Measurements from ENCODE around the gene C21orf58. TPM values are rescaled to one million over a fixed set of nuclear protein-coding genes. Genes with fewer than 3 reads are reported as not detected.

Gene C21orf58
- total RNA-seq, 2 experiments from 2014 or later = 59.0 to 65.4 TPM

- no peaks in the 10 kb centered on the region for H3K9me3 Mint-ChIP-seq (ENCODE audit: insufficient read depth)
- no peak overlapping the region for H3K4me3 Mint-ChIP-seq
- peaks cover 61% of the 10 kb centered on the region for H3K36me3 Mint-ChIP-seq (ENCODE audit: low read depth)
- peaks cover 7% of the 10 kb centered on the region for H3K4me1 Mint-ChIP-seq (ENCODE audit: low read depth)
- no peak overlapping the region for H3K27ac Mint-ChIP-seq
- POLR2A ChIA-PET = no interaction called here
- no peak for ATAC-seq
- CTCF ChIA-PET = no interaction called here
- no peaks in the 10 kb centered on the region for H3K27me3 Mint-ChIP-seq (ENCODE audit: low read depth)
- no peak for DNase-seq
Observed at GRCh38 chr21:46350981-46351380, 27.3 kb upstream of the C21orf58 start.

DNA sequence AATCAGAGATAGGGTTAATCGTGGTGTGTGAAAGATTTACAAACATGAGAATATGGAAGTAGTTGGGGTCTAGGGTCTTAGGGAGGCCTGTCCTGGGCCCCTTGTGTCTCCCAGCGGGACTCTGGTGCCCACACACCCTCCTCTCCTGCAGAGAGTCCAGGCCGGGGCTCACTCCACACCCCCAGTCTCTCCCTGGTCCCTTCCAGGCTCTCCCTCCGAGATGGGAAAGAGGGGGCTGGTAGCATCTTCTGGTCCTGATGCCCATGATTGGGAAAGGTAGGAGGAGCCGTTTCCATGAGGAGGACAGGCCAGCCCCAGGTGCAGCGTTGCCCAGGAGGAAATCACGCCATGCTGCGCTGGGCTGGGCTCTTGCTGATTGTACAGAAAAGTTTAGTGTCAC lies 26.9 kb upstream of the C21orf58 start:
- ATAC-seq (no peak), DNase-seq (no peak)
- Mint-ChIP-seq H3K27me3 (ENCODE audit: low read depth) (no peaks in the 10 kb centered on the region), H3K9me3 (ENCODE audit: insufficient read depth) (no peaks in the 10 kb centered on the region), H3K36me3 (ENCODE audit: low read depth) (peaks cover 64% of the 10 kb centered on the region), H3K4me3 (no peak overlapping the region), H3K4me1 (ENCODE audit: low read depth) (peaks cover 6% of the 10 kb centered on the region), H3K27ac (no peak overlapping the region)
- ChIA-PET POLR2A (no interaction called here), CTCF (no interaction called here)

GRCh38 chr21:46349134-46349760 lies 25.6 kb upstream of the C21orf58 start:
- Mint-ChIP-seq H3K4me3 (no peak overlapping the region), H3K4me1 (ENCODE audit: low read depth) (no peaks in the 10 kb centered on the region), H3K27me3 (ENCODE audit: low read depth) (no peaks in the 10 kb centered on the region), H3K36me3 (ENCODE audit: low read depth) (peaks cover 60% of the 10 kb centered on the region), H3K27ac (no peak overlapping the region), H3K9me3 (ENCODE audit: insufficient read depth) (no peaks in the 10 kb centered on the region)
- DNase-seq (no peak), ATAC-seq (no peak)
- ChIA-PET POLR2A (no interaction called here), CTCF (no interaction called here)

DNA sequence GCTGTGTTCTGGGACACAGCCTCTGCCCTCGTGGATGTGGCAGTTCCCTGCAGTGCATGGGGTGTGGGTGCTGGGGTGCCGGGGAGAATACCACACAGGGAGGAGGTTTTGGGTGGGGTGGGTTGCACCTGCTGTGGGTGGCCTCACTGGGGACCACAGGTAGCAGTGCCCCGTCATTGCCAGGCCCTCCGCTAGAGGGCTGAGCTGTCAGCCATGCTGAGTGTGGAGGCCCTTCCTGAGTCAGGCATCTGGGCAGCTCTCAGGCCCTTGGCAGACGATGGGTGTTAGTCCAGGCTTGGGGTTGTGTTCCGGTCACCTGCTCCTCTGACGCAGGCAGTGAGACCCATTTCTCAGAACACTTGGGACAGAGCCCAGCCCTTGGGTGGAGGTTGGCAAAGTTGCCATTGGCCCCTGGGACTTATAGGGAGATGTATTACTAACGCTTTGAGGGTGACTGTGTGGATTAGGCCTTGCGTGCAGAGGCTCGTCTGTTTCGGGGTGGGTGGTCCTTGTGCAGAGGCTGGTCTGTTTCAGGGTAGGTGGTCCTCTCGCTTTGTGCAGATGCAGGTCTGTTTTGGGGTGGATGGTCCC lies 24.2 kb upstream of the C21orf58 start:
- ATAC-seq (no peak), DNase-seq (no peak)
- CTCF ChIA-PET = no interaction called here
- Mint-ChIP-seq H3K9me3 (ENCODE audit: insufficient read depth) (no peaks in the 10 kb centered on the region), H3K27ac (no peak overlapping the region), H3K4me1 (ENCODE audit: low read depth) (peaks cover under 1% of the 10 kb centered on the region), H3K4me3 (no peak overlapping the region), H3K36me3 (ENCODE audit: low read depth) (peaks cover 55% of the 10 kb centered on the region), H3K27me3 (ENCODE audit: low read depth) (no peaks in the 10 kb centered on the region)
- POLR2A ChIA-PET = no interaction called here

GRCh38 chr21:46347203-46347550 lies 23.5 kb upstream of the C21orf58 start:
- no peak overlapping the region for H3K4me3 Mint-ChIP-seq
- POLR2A ChIA-PET = no interaction called here
- H3K36me3 Mint-ChIP-seq (ENCODE audit: low read depth) = peaks cover 57% of the 10 kb centered on the region
- peaks cover 2% of the 10 kb centered on the region for H3K4me1 Mint-ChIP-seq (ENCODE audit: low read depth)
- no peaks in the 10 kb centered on the region for H3K27me3 Mint-ChIP-seq (ENCODE audit: low read depth)
- DNase-seq (no peak), ATAC-seq (no peak)
- no peaks in the 10 kb centered on the region for H3K9me3 Mint-ChIP-seq (ENCODE audit: insufficient read depth)
- H3K27ac Mint-ChIP-seq = no peak overlapping the region
- CTCF ChIA-PET = no interaction called here

DNA sequence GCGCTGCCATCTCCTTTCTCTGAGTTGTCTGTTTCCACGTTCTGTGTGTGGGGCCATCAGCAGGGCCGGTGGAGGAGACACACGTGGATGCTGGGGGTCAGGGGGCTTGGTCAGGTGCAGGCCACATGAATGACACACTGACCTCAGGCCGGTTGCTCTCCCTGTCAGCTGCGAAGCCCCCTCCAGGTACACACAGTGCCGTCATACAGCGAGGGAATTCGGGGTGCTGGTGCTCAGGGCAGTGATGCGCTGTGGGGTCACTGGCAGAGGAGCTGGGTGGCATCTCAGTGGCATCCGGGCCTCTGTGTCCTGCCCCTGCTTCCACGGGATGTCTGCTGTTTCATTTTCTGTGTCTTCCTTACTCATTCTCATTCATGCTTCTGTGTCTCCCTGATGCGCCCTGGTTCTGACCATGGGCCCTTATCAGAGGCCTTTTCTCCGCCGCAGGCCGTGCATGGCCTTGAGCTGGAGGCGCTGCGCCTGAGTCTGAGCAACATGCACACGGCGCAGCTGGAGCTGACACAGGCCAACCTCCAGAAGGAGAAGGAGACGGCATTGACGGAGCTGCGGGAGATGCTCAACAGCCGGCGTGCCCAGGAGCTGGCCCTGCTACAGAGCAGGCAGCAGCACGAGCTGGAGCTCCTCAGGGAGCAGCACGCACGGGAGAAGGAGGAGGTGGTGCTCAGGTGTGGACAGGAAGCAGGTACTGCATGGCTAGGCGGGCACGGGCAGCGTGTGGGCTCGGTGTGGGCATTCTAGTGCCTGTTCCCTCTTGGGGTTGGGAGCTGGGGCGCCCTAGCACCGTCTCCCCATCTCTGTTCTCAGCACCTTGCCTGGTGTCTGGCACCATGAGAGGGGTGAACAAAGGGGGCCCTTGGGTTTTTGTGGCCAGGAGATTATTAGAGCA lies 22.9 kb upstream of the C21orf58 start:
- no peaks in the 10 kb centered on the region for H3K27me3 Mint-ChIP-seq (ENCODE audit: low read depth)
- no peak overlapping the region for H3K4me3 Mint-ChIP-seq
- CTCF ChIA-PET = no interaction called here

GRCh38 chr21:46345861-46346260 lies 22.2 kb upstream of the C21orf58 start:
- no peak for ATAC-seq
- DNase-seq = no peak
- H3K27me3 Mint-ChIP-seq (ENCODE audit: low read depth) = no peaks in the 10 kb centered on the region
- no peaks in the 10 kb centered on the region for H3K9me3 Mint-ChIP-seq (ENCODE audit: insufficient read depth)
- ChIA-PET CTCF (no interaction called here), POLR2A (no interaction called here)
- no peak overlapping the region for H3K4me3 Mint-ChIP-seq
- peaks cover 56% of the 10 kb centered on the region for H3K36me3 Mint-ChIP-seq (ENCODE audit: low read depth)
- H3K4me1 Mint-ChIP-seq (ENCODE audit: low read depth) = peaks cover 2% of the 10 kb centered on the region
- no peak overlapping the region for H3K27ac Mint-ChIP-seq

More for the DNA sequence above, 22.9 kb upstream of the C21orf58 start:
- POLR2A ChIA-PET = no interaction called here
- Mint-ChIP-seq H3K4me1 (ENCODE audit: low read depth) (peaks cover 2% of the 10 kb centered on the region), H3K27ac (no peak overlapping the region), H3K9me3 (ENCODE audit: insufficient read depth) (no peaks in the 10 kb centered on the region), H3K36me3 (ENCODE audit: low read depth) (peaks cover 59% of the 10 kb centered on the region)
- ATAC-seq = no peak
- DNase-seq = no peak

DNA sequence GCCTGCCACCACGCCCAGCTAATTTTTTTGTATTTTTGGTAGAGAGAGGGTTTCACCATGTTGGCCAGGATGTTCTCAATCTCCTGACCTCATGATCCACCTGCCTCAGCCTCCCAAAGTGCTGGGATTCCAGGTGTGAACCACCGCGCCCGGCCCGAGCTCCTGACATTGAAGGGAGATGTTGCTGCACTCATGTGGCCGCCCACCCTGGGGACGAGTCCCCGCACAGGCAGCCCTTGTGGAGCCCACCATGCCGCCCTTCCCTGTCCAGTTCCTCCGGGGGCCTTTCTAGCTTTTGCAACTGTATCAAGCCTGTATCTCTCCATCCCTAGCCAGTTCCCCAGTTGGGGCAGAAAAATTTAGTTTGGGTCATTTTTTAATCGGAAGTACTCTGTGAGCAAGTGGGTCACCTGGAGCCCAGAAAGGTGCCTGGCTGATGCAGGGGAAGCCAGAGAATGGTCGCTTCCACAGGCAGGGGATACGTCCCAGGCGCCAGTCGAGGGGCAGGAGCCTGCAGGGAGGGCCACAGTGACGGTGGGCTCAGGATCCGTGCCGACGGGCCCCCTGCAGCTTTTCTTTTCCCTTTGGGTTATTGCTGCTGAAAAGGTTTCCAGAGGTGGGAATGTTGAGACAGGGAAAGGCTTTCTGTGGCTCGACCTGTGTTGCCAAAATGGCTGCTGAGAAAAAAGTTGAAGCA lies 20.7 kb upstream of the C21orf58 start:
- CTCF ChIA-PET = interaction anchor here (1.4 kb wide), 1 partner anchor 19 kb away, joined by 4 read pairs; no protein-coding TSS in a partner anchor
- no peak for DNase-seq
- Mint-ChIP-seq H3K4me3 (no peak overlapping the region), H3K27me3 (ENCODE audit: low read depth) (no peaks in the 10 kb centered on the region), H3K4me1 (ENCODE audit: low read depth) (peaks cover 2% of the 10 kb centered on the region), H3K27ac (no peak overlapping the region), H3K9me3 (ENCODE audit: insufficient read depth) (no peaks in the 10 kb centered on the region), H3K36me3 (ENCODE audit: low read depth) (peaks cover 59% of the 10 kb centered on the region)
- no peak for ATAC-seq
- POLR2A ChIA-PET = no interaction called here

GRCh38 chr21:46340998-46341397 lies 17.3 kb upstream of the C21orf58 start:
- DNase-seq (no peak), ATAC-seq (no peak)
- no peaks in the 10 kb centered on the region for H3K27me3 Mint-ChIP-seq (ENCODE audit: low read depth)
- H3K36me3 Mint-ChIP-seq (ENCODE audit: low read depth) = peaks cover 63% of the 10 kb centered on the region
- peaks cover 5% of the 10 kb centered on the region for H3K4me1 Mint-ChIP-seq (ENCODE audit: low read depth)
- H3K27ac Mint-ChIP-seq = no peak overlapping the region
- H3K9me3 Mint-ChIP-seq (ENCODE audit: insufficient read depth) = no peaks in the 10 kb centered on the region
- CTCF ChIA-PET = no interaction called here
- POLR2A ChIA-PET = no interaction called here
- H3K4me3 Mint-ChIP-seq = no peak overlapping the region

DNA sequence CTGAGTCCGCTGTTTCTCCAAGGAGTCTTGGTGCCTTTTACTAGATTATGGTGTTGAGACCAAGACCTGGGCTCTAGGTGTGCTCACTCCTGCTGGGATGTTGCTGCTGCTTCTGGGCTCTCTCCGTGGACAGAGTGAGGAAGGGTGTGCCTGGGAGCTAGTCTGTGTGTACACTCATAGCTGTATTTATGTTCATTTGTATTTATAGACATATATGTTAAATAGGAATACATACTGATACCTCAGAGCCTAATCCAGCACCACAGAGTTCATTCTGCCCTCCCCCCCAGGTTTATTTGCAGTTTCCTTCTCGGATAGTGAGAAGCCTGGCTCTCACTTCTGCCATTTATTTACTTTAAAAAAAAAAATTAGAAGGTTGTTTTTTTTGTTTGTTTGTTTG lies 12.9 kb upstream of the C21orf58 start:
- no peaks in the 10 kb centered on the region for H3K27me3 Mint-ChIP-seq (ENCODE audit: low read depth)
- ChIA-PET POLR2A (no interaction called here), CTCF (no interaction called here)
- H3K4me1 Mint-ChIP-seq (ENCODE audit: low read depth) = peaks cover 3% of the 10 kb centered on the region
- no peaks in the 10 kb centered on the region for H3K9me3 Mint-ChIP-seq (ENCODE audit: insufficient read depth)
- no peak for ATAC-seq
- peaks cover 58% of the 10 kb centered on the region for H3K36me3 Mint-ChIP-seq (ENCODE audit: low read depth)
- no peak for DNase-seq
- H3K4me3 Mint-ChIP-seq = no peak overlapping the region
- no peak overlapping the region for H3K27ac Mint-ChIP-seq

- Mint-ChIP-seq H3K4me1 (ENCODE audit: low read depth) (peaks cover 3% of the 10 kb centered on the region), H3K9me3 (ENCODE audit: insufficient read depth) (no peaks in the 10 kb centered on the region), H3K27me3 (ENCODE audit: low read depth) (no peaks in the 10 kb centered on the region), H3K4me3 (no peak overlapping the region), H3K27ac (no peak overlapping the region), H3K36me3 (ENCODE audit: low read depth) (peaks cover 55% of the 10 kb centered on the region)
- DNase-seq (no peak), ATAC-seq (no peak)
- CTCF ChIA-PET = no interaction called here
- POLR2A ChIA-PET = no interaction called here
Observed at GRCh38 chr21:46334351-46335140, 10.9 kb upstream of the C21orf58 start.
